GM21423 (cell line): ENCODE measurements around the gene SDHB.

ENCODE experiments used
- ATAC-seq: cut with Tn5 transposase; IDR thresholded peaks from one replicate; pipeline ENCODE4 v1.9.1; 2021; ENCODE audit warnings: mild to moderate bottlenecking, moderate library complexity; ENCODE audit not compliant: unreplicated experiment

Gene SDHB

GRCh38 chr1:17053685-17054410, at the start of gene SDHB:
Gene SDHB (minus strand): TSS chr1:17054032. CDS start chr1:17054019, 13 bp downstream.
- ATAC-seq, result peak; percentile 97

DNA sequence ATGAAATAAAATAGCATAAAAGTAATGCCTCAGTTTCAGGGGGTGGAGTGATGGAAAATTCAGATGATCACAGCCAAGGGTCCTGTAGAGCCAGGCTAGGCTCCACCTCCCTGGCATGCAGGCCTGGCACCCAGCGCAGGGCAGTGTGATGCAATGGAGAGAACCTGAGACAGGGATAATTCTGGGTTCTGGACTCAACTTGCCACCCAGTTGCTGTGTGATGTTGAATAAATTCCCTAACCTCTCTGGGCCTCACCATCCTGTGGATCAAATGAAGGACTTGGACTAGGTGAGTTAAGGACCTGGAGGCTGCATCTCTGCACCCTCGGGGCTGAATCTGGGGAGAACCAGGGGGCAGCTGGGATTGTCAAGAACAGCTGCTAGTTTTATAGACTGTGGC, 48.4 kb upstream of the SDHB start:
- ATAC-seq, result no peak

GRCh38 chr1:17101261-17101660, 47.4 kb upstream of the SDHB start:
- no peak for ATAC-seq

DNA sequence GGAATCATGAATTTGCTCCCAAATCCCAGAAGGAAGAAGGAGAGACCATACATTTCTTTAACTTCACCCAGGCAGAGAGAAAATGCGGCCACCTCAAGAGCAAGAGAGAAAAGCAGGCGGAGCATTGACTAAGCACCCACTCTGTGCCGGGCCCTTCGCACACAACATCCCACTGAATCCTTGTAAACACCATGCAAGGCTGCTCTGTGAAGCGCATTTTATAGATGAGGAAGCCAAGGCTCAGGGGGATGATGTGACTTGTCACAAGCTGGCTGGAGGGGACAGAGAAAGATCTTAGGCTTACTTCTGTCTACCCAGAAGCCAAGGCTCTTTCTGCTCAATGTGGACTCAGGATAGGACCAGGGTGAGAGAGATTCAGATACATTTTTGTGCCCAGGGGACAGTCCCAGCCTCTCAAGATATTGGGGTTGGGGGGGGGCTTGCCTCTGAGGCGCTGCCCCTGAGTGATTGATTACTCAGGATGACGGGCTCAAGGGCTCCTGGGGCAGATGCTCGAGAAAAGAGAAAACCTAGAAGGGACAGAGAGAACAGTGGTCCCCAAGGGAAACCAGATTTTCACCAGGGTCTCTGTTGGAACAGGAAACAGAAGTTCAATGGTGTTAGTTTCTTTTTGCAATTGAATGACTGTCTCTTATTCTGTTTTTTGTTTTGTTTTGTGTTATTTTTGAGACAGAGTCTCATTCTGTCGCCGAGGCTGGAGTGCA, 45.9 kb upstream of the SDHB start:
- no peak for ATAC-seq

- no peak for ATAC-seq
These were observed 44.9 kb upstream of the SDHB start for GRCh38 chr1:17098446-17099317.

DNA sequence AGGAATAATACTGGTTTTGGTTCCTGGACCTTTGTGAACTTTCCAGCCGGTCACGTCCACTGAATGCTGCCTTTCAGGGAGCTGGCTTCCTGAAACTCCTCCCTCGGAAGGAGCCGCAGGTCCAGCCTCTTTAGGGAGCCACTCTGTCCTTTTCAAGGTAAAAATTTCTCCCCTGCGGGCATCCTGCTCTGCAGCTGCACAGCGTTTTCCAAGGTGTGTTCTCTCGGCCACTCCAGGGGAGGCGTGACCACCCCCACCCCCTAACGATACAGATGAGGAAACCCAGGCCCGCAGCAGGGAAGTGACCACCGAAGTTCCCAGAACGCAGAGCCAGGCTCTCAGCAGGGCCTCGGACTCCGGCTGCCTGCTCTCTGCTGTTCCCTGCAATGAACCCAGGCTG, 44.0 kb upstream of the SDHB start:
- no peak for ATAC-seq

- ATAC-seq, result no peak
These were observed 43.3 kb upstream of the SDHB start for GRCh38 chr1:17097147-17097546.

GRCh38 chr1:17096584-17096983, 42.8 kb upstream of the SDHB start:
- no peak for ATAC-seq

GRCh38 chr1:17095141-17095540, 41.3 kb upstream of the SDHB start:
- no peak for ATAC-seq

DNA sequence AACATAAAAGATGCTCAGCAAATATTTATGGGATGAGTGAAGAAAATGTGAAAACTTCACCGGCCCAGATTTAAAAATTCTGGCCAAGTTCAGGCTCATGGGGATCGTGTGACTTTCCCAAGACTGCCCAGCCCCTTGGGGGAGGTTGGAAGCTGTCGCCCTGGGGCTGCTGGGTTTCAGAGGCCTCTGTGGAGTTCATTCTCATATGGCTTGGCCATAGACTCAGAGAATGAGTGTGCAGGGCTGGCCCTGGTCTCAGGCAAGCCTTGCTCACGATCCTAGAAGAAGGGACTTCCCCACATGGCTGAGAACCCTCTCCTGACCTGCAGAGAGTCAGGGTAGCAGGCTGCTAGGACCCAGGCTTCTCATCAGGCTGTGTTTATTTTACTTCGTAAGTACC, 40.8 kb upstream of the SDHB start:
- ATAC-seq, result no peak

DNA sequence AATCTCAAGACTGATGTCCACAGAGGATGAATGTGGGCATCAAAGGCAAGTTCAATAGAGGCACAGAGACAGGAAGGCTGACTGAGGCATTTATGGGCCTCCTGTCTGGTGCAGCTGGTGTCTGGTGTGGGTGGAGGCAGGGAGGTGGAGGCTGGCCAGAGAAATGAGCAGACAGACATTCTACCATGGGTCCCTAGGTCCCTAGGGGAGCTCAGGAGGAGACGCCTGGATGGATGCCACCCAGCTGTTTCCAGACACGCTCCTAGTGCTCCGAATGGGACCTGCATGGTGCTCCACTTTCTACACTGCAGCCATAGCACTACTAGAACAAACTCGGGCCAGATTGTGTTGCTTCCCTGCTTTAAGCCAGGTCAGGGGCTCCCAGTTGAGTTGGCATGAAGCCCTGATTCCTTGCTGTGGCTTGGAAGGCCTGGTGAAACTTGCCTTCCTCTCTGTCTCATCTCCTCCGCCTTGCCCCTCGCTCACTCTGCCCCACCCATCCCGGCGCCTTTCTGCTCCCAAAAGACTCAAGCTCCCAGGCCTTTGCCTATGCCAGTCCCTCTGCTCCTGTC, 40.1 kb upstream of the SDHB start:
- no peak for ATAC-seq

GRCh38 chr1:17091252-17091651, 37.4 kb upstream of the SDHB start:
- no peak for ATAC-seq

GRCh38 chr1:17089506-17089905, 35.7 kb upstream of the SDHB start:
- ATAC-seq, result no peak

GRCh38 chr1:17086751-17087150, 32.9 kb upstream of the SDHB start:
- ATAC-seq, result no peak

GRCh38 chr1:17084787-17085186, 31.0 kb upstream of the SDHB start:
- ATAC-seq, result no peak

GRCh38 chr1:17082761-17083160, 28.9 kb upstream of the SDHB start:
- ATAC-seq, result no peak

GRCh38 chr1:17081439-17081838, 27.6 kb upstream of the SDHB start:
- no peak for ATAC-seq

GRCh38 chr1:17080880-17081279, 27.0 kb upstream of the SDHB start:
- no peak for ATAC-seq

DNA sequence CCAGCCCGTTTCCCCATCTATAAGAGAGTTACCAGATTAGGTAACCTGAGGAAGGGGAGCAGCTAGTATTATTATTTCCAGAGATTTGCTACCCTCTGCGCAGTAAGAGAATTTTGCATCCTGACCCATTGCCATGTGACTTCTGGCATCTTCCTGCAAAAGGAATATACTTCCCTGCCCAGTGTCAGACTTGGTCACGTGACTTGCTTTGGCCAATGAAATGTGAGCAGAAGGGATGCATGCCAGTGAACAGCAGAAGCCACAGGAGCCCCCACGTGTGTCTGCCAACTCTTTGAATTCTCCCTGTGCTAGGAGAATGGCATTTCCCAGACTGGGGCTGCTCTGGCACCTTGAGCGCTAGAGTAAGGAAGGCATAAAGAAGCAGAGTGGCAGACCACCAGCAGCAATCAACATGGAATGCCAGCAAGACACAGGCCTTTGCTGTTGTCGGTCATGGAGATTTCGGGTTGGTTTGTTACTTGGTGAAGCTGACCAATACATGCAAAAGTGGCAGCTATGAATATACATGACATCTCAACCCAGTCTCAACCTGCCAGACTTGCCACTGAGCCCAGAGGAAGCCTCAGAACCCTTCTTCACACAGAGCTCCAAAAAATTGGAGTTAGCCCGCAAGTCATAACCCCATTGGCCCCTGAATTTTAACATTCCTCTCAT, 26.4 kb upstream of the SDHB start:
- no peak for ATAC-seq

GRCh38 chr1:17078991-17079868, 25.4 kb upstream of the SDHB start:
- ATAC-seq, result no peak
